ENCODE results near the gene CCT2.

DNA sequence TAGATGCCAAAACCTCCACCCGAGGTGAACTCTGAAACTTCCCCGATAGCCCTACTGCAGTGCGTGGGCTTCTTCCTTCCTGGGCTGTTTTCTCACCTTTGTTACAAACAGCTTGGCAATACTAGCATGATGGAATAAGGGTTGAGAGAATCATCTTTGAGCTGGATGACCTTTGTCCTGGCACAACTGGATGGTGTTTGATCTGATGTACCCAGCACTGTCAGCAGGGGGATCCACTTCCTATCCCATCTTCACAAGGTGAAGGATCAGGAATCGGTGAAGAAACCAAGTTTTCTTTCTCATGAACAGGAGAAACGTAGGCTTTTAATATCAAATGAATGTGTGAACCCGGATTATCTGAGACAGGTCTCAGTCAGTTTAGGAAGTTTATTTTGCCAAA, 44.9 kb downstream of the CCT2 start:
- TF ChIP-seq, protein P1, sequence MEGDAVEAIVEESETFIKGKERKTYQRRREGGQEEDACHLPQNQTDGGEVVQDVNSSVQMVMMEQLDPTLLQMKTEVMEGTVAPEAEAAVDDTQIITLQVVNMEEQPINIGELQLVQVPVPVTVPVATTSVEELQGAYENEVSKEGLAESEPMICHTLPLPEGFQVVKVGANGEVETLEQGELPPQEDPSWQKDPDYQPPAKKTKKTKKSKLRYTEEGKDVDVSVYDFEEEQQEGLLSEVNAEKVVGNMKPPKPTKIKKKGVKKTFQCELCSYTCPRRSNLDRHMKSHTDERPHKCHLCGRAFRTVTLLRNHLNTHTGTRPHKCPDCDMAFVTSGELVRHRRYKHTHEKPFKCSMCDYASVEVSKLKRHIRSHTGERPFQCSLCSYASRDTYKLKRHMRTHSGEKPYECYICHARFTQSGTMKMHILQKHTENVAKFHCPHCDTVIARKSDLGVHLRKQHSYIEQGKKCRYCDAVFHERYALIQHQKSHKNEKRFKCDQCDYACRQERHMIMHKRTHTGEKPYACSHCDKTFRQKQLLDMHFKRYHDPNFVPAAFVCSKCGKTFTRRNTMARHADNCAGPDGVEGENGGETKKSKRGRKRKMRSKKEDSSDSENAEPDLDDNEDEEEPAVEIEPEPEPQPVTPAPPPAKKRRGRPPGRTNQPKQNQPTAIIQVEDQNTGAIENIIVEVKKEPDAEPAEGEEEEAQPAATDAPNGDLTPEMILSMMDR (IDR thresholded peaks at IDR 0.05), result no peak
- no peak for TF ChIP-seq EZH2 (IDR thresholded peaks at IDR 0.05; ENCODE audit: borderline replicate concordance, insufficient read depth, low read depth, low read length, poor library complexity, severe bottlenecking)

All from B cell (primary cell).